HepG2 (cell line): Measurements from ENCODE around the gene PLAA. TPM values are rescaled to one million over a fixed set of nuclear protein-coding genes. Genes with fewer than 3 reads are reported as not detected.

Experiments used
- ATAC-seq: fragments of 200-7000 bp; cut with Tn5 transposase; 3 replicates; pipeline ENCODE4 v1.9.1; 2020; ENCODE audit warnings: mild to moderate bottlenecking, moderate library complexity
- BruUV-seq: library from RNA; stranded (reverse); fragments of 400-500 nt; replicated peaks from 2 replicates; lab custom pipeline; 2021; lab: Mats Ljungman, UMichigan
- CTCF ChIA-PET: fragments of 300-600 bp; formaldehyde crosslinking; extraction: SDS; loops from one replicate; lab custom pipeline; 2021; ENCODE audit warnings: low total read pairs, inconsistent platforms, low intra/inter-chr PET ratio; lab: Yijun Ruan, JAX
- POLR2A ChIA-PET: fragments of 350-600 bp; sonication (Branson Sonifier 250); formaldehyde crosslinking; loops from one replicate; lab custom pipeline; 2020; ENCODE audit warnings: antibody characterized with exemption, inconsistent platforms; lab: Yijun Ruan, JAX
- DNase-seq: peaks from one replicate; pipeline ENCODE4 v3.0.0-alpha.2; 2015; ENCODE audit warnings: low spot score
- FAIRE-seq: peaks from 3 replicates; lab custom pipeline; 2011; peaks lifted over from hg19 to GRCh38; lab: Jason Lieb, UNC
- H2AFZ ChIP-seq: one replicate; pipeline ENCODE4 v1.6.1; 2011; ENCODE audit warnings: low read length, inconsistent platforms
- H3K27ac ChIP-seq: fragments of 300-600 bp; 3 replicates; pipeline ENCODE4 v1.8.0; 2011; ENCODE audit warnings: mixed run types, mild to moderate bottlenecking, mixed read lengths, low read length, inconsistent platforms; ENCODE audit not compliant: insufficient read depth; ENCODE audit errors: extremely low read length
- H3K27me3 ChIP-seq, 2 experiments: fragments of 200-600 bp in 1 of 2; 2 replicates in 1 of 2; 3 replicates in 1 of 2; pipeline versions ENCODE4 v1.6.0 to v1.8.0; 2011; ENCODE audit warnings: low read length in 2 of 2, mild to moderate bottlenecking in 2 of 2, moderate library complexity in 2 of 2, inconsistent platforms in 1 of 2; ENCODE audit not compliant: insufficient read depth in 2 of 2, control insufficient read depth in 1 of 2
- H3K36me3 ChIP-seq, 2 experiments: fragments of 200-600 bp in 1 of 2; replicated peaks in 1 of 2; 2 replicates in 1 of 2; 3 replicates in 1 of 2; pipeline versions ENCODE4 v1.5.1 to v1.8.0; 2011; ENCODE audit warnings: low read length in 2 of 2, inconsistent platforms in 1 of 2; ENCODE audit not compliant: insufficient read depth in 2 of 2, control insufficient read depth in 1 of 2
- H3K4me1 ChIP-seq: 2 replicates; pipeline ENCODE4 v1.5.1; 2012; ENCODE audit warnings: low read length, inconsistent platforms; ENCODE audit not compliant: insufficient read depth
- H3K4me2 ChIP-seq: 2 replicates; pipeline ENCODE4 v1.6.0; 2011; ENCODE audit warnings: low read depth, low read length, inconsistent platforms
- H3K4me3 ChIP-seq, 3 experiments: fragments of 200-600 bp in 1 of 3; sonication (generic), shearing (Covaris generic) in 1 of 3; replicated peaks in 1 of 3; 2 replicates each; pipeline ENCODE4 v1.5.1; 2011 to 2016; ENCODE audit warnings: low read length in 3 of 3, inconsistent platforms in 2 of 3, low read depth in 2 of 3, mild to moderate bottlenecking in 2 of 3, control low read depth in 1 of 3, mixed read lengths in 1 of 3; ENCODE audit not compliant: insufficient read depth in 1 of 3
- H3K79me2 ChIP-seq: one replicate; pipeline ENCODE4 v1.6.1; 2011; ENCODE audit warnings: low read length, inconsistent platforms; ENCODE audit not compliant: insufficient read depth
- H3K9ac ChIP-seq: 2 replicates; pipeline ENCODE4 v1.6.0; 2011; ENCODE audit warnings: mild to moderate bottlenecking, low read depth, low read length, inconsistent platforms; ENCODE audit not compliant: insufficient read depth
- H3K9me3 ChIP-seq: 2 replicates; pipeline ENCODE4 v1.5.1; 2012; ENCODE audit warnings: mild to moderate bottlenecking, low read length
- H4K20me1 ChIP-seq: 2 replicates; pipeline ENCODE4 v1.6.0; 2011; ENCODE audit warnings: inconsistent platforms, mild to moderate bottlenecking, low read length, moderate library complexity; ENCODE audit not compliant: insufficient read depth
- AKAP8 ChIP-seq: sonication (generic); formaldehyde crosslinking; IDR thresholded peaks from 2 replicates; pipeline ENCODE4 v1.5.1; 2020; ENCODE audit warnings: mild to moderate bottlenecking, missing genetic modification reagents
- REL ChIP-seq: sonication (generic); formaldehyde crosslinking; conservative IDR thresholded peaks from 2 replicates; pipeline ENCODE4 v1.8.0; 2022; ENCODE audit warnings: mild to moderate bottlenecking, missing genetic modification reagents, moderate library complexity
- SMAD9 ChIP-seq: sonication (generic); formaldehyde crosslinking; IDR thresholded peaks from 2 replicates; pipeline ENCODE4 v1.5.1; 2020; ENCODE audit warnings: mild to moderate bottlenecking, missing genetic modification reagents
- ZC3H13 ChIP-seq: sonication (generic); formaldehyde crosslinking; IDR thresholded peaks from 2 replicates; pipeline ENCODE4 v1.8.1; 2023; ENCODE audit warnings: mild to moderate bottlenecking, missing genetic modification reagents, moderate library complexity
- ZNF468 ChIP-seq: sonication (generic); formaldehyde crosslinking; IDR thresholded peaks from 2 replicates; pipeline ENCODE4 v1.8.0; 2022; ENCODE audit warnings: mild to moderate bottlenecking, moderate library complexity, missing genetic modification reagents
- WGBS: methylation state at CpG from one replicate; pipeline ENCODE4 v1.1.6; 2017; ENCODE audit warnings: low lambda C conversion rate; 5-methylcytosine and 5-hydroxymethylcytosine counted together
- in situ Hi-C: cut with HindIII; loops from 2 replicates; pipeline ENCODE4 v1.10.0; 2017; ENCODE audit warnings: low pct_unique_long_range_greater_than_20kb; ENCODE audit not compliant: extremely low pct_ligation_motif_present
- intact Hi-C: fragments of 100-400 bp; cut with micrococcal nuclease; formaldehyde crosslinking; loops from one replicate; pipeline ENCODE4 v1.10.0; 2022; ENCODE audit not compliant: unreplicated experiment
- polyA plus RNA-seq, 8 experiments: library from polyadenylated mRNA; depleted of rRNA in 3 of 8; stranded (reverse) in 7 of 8; unstranded in 1 of 8; fragments of >200 nt; fragmentation: Illumina TruSeq in 4 of 8; extraction: Trizol in 4 of 8; gene quantifications; 2 replicates each; pipeline versions ENCODE4 v1.2.1 to v1.2.3, GENCODE V29; 2011 to 2016; ENCODE audit warnings: low read depth in 4 of 8, missing spikeins in 1 of 8, mixed read lengths in 1 of 8; ENCODE audit not compliant: insufficient read depth in 1 of 8
- total RNA-seq, 5 experiments: library from RNA; depleted of rRNA; stranded (reverse); fragments of >200 nt; fragmentation: Illumina TruSeq; extraction: Trizol; gene quantifications; 2 replicates each; pipeline ENCODE4 v1.2.3, GENCODE V29; 2016; ENCODE audit warnings: low read depth in 1 of 5
- TF ChIP-seq, protein P1 (sequence below): sonication (generic); formaldehyde crosslinking; conservative IDR thresholded peaks from 2 replicates; pipeline ENCODE4 v1.5.0; 2020; ENCODE audit warnings: missing genetic modification reagents
- TF ChIP-seq, protein P2 (sequence below): sonication (generic); formaldehyde crosslinking; IDR thresholded peaks from 2 replicates; pipeline ENCODE4 v1.4.0; 2020; ENCODE audit warnings: missing genetic modification reagents, mild to moderate bottlenecking, borderline replicate concordance
- TF ChIP-seq, protein P3 (sequence below): sonication (generic); formaldehyde crosslinking; IDR thresholded peaks from 2 replicates; pipeline ENCODE4 v1.4.0; 2020; ENCODE audit warnings: low read depth, mild to moderate bottlenecking, missing genetic modification reagents
- TF ChIP-seq, protein P4 (sequence below): sonication (generic); formaldehyde crosslinking; IDR thresholded peaks from 2 replicates; pipeline ENCODE4 v1.4.0; 2020; ENCODE audit warnings: missing genetic modification reagents
- TF ChIP-seq, protein P5 (sequence below): sonication (generic); formaldehyde crosslinking; IDR thresholded peaks from 2 replicates; pipeline ENCODE4 v1.4.0; 2020; ENCODE audit warnings: low read depth, missing genetic modification reagents
- TF ChIP-seq, protein P6 (sequence below): sonication (generic); formaldehyde crosslinking; IDR thresholded peaks from 2 replicates; pipeline ENCODE4 v1.8.0; 2022; ENCODE audit warnings: mild to moderate bottlenecking, missing genetic modification reagents, moderate library complexity

The PLAA gene
- total and polyA plus RNA-seq, 2 of the 13 experiments (the other 11 are each of a cell fraction or from before 2014, with no cell fraction given): 5.8 to 22.9 TPM

DNA sequence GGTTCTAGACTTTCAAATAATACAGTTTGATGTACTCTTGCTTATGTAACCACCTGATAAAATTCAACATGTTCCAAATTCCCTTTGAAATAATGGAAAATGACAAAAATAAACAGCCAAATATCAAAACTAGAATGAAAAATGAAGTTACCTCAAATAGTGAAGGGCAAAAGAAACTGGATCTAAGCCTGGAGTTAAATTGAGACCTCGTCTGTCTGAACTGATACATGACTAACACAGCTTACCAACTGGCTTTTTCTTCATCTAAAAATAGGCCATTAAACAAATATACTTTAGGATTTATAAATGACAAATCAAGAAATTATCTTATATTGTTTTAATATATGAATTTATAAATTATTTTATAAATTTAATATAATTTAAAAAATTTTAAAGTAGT is 42.4 kb downstream of the PLAA start:
- no TSS peak for BruUV-seq
- no peaks in the 10 kb centered on the region for H3K79me2 ChIP-seq
- FAIRE-seq: no peak
- TF ChIP-seq, protein P1, sequence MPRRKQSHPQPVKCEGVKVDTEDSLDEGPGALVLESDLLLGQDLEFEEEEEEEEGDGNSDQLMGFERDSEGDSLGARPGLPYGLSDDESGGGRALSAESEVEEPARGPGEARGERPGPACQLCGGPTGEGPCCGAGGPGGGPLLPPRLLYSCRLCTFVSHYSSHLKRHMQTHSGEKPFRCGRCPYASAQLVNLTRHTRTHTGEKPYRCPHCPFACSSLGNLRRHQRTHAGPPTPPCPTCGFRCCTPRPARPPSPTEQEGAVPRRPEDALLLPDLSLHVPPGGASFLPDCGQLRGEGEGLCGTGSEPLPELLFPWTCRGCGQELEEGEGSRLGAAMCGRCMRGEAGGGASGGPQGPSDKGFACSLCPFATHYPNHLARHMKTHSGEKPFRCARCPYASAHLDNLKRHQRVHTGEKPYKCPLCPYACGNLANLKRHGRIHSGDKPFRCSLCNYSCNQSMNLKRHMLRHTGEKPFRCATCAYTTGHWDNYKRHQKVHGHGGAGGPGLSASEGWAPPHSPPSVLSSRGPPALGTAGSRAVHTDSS (CRISPR knock-in tag): no peak
- TF ChIP-seq ZNF468 (CRISPR knock-in tag) (no peak), SMAD9 (no peak), AKAP8 (CRISPR knock-in tag) (no peak), ZC3H13 (CRISPR knock-in tag) (no peak), REL (CRISPR knock-in tag) (no peak)
- TF ChIP-seq, protein P2, sequence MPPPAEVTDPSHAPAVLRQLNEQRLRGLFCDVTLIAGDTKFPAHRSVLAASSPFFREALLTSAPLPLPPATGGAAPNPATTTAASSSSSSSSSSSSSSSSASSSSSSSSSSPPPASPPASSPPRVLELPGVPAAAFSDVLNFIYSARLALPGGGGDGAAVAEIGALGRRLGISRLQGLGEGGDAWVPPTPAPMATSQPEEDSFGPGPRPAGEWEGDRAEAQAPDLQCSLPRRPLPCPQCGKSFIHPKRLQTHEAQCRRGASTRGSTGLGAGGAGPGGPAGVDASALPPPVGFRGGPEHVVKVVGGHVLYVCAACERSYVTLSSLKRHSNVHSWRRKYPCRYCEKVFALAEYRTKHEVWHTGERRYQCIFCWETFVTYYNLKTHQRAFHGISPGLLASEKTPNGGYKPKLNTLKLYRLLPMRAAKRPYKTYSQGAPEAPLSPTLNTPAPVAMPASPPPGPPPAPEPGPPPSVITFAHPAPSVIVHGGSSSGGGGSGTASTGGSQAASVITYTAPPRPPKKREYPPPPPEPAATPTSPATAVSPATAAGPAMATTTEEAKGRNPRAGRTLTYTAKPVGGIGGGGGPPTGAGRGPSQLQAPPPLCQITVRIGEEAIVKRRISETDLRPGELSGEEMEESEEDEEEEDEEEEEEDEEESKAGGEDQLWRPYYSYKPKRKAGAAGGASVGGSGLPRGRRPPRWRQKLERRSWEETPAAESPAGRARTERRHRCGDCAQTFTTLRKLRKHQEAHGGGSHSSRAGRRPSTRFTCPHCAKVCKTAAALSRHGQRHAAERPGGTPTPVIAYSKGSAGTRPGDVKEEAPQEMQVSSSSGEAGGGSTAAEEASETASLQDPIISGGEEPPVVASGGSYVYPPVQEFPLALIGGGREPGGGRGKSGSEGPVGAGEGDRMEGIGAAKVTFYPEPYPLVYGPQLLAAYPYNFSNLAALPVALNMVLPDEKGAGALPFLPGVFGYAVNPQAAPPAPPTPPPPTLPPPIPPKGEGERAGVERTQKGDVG (CRISPR knock-in tag): no peak
- TF ChIP-seq, protein P3, sequence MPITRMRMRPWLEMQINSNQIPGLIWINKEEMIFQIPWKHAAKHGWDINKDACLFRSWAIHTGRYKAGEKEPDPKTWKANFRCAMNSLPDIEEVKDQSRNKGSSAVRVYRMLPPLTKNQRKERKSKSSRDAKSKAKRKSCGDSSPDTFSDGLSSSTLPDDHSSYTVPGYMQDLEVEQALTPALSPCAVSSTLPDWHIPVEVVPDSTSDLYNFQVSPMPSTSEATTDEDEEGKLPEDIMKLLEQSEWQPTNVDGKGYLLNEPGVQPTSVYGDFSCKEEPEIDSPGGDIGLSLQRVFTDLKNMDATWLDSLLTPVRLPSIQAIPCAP: no peak
- TF ChIP-seq, protein P4, sequence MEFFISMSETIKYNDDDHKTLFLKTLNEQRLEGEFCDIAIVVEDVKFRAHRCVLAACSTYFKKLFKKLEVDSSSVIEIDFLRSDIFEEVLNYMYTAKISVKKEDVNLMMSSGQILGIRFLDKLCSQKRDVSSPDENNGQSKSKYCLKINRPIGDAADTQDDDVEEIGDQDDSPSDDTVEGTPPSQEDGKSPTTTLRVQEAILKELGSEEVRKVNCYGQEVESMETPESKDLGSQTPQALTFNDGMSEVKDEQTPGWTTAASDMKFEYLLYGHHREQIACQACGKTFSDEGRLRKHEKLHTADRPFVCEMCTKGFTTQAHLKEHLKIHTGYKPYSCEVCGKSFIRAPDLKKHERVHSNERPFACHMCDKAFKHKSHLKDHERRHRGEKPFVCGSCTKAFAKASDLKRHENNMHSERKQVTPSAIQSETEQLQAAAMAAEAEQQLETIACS (CRISPR knock-in tag): no peak
- TF ChIP-seq, protein P5, sequence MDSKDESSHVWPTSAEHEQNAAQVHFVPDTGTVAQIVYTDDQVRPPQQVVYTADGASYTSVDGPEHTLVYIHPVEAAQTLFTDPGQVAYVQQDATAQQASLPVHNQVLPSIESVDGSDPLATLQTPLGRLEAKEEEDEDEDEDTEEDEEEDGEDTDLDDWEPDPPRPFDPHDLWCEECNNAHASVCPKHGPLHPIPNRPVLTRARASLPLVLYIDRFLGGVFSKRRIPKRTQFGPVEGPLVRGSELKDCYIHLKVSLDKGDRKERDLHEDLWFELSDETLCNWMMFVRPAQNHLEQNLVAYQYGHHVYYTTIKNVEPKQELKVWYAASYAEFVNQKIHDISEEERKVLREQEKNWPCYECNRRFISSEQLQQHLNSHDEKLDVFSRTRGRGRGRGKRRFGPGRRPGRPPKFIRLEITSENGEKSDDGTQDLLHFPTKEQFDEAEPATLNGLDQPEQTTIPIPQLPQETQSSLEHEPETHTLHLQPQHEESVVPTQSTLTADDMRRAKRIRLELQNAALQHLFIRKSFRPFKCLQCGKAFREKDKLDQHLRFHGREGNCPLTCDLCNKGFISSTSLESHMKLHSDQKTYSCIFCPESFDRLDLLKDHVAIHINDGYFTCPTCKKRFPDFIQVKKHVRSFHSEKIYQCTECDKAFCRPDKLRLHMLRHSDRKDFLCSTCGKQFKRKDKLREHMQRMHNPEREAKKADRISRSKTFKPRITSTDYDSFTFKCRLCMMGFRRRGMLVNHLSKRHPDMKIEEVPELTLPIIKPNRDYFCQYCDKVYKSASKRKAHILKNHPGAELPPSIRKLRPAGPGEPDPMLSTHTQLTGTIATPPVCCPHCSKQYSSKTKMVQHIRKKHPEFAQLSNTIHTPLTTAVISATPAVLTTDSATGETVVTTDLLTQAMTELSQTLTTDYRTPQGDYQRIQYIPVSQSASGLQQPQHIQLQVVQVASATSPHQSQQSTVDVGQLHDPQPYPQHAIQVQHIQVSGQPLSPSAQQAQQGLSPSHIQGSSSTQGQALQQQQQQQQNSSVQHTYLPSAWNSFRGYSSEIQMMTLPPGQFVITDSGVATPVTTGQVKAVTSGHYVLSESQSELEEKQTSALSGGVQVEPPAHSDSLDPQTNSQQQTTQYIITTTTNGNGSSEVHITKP: no peak
- TF ChIP-seq, protein P6, sequence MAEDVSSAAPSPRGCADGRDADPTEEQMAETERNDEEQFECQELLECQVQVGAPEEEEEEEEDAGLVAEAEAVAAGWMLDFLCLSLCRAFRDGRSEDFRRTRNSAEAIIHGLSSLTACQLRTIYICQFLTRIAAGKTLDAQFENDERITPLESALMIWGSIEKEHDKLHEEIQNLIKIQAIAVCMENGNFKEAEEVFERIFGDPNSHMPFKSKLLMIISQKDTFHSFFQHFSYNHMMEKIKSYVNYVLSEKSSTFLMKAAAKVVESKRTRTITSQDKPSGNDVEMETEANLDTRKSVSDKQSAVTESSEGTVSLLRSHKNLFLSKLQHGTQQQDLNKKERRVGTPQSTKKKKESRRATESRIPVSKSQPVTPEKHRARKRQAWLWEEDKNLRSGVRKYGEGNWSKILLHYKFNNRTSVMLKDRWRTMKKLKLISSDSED (CRISPR knock-in tag): no peak
- H3K4me1 ChIP-seq: no peaks in the 10 kb centered on the region
- H3K4me2 ChIP-seq: no peak overlapping the region
- no peak overlapping the region for H3K9ac ChIP-seq
- DNase-seq: no peak
- no peaks in the 10 kb centered on the region for H4K20me1 ChIP-seq
- peaks cover 4 to 9% of the 10 kb centered on the region in 2 experiments for H3K36me3 ChIP-seq
- intact Hi-C loops: no loop called here
- H3K4me3 ChIP-seq: no peak overlapping the region
- no peak overlapping the region for H2AFZ ChIP-seq
- H3K27me3 ChIP-seq: no peaks in the 10 kb centered on the region
- ATAC-seq: no peak
- in situ Hi-C loops: no loop called here
- no peak overlapping the region for H3K27ac ChIP-seq
- CTCF ChIA-PET: no interaction called here
- H3K9me3 ChIP-seq: no peaks in the 10 kb centered on the region
- POLR2A ChIA-PET: no interaction called here
- 93% methylated on average over 1 of the region's 1 CpG for WGBS
